ENCODE measurements around the gene MYO9B. TPM values are rescaled to one million over a fixed set of nuclear protein-coding genes. Genes with fewer than 3 reads are reported as not detected.

MYO9B gene
- total RNA-seq, 1 donor from 2014 or later: 77.3 TPM

DNA sequence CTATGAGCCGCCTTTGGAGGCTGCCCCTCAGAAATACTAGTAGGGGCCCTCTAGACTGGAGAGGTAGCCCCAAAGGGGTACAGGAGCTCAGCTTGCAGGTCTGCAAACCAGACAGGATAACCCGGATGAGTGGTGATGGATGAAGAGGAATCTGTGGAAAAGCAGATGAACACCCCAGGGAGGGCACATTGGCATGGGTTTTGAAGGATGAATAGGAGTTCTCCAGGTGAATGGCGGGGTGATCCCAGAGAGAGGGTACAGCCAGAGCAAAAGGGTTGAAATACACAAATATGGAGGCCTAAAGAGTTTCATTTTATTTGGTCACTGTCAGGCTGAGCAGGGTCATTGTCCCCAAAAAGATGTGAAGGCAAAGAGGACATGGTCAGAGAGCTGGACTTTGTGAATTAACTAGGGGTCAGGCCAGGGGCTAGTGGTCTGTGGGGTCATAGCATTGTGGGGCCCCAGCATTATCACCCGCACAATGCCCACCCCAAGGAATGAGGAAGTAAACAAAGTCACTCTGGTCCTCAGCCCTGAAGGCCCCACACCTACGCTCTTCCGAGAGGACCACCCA is 165.3 kb downstream of the MYO9B start:
- no peak for DNase-seq (ENCODE audit: low spot score)

DNA sequence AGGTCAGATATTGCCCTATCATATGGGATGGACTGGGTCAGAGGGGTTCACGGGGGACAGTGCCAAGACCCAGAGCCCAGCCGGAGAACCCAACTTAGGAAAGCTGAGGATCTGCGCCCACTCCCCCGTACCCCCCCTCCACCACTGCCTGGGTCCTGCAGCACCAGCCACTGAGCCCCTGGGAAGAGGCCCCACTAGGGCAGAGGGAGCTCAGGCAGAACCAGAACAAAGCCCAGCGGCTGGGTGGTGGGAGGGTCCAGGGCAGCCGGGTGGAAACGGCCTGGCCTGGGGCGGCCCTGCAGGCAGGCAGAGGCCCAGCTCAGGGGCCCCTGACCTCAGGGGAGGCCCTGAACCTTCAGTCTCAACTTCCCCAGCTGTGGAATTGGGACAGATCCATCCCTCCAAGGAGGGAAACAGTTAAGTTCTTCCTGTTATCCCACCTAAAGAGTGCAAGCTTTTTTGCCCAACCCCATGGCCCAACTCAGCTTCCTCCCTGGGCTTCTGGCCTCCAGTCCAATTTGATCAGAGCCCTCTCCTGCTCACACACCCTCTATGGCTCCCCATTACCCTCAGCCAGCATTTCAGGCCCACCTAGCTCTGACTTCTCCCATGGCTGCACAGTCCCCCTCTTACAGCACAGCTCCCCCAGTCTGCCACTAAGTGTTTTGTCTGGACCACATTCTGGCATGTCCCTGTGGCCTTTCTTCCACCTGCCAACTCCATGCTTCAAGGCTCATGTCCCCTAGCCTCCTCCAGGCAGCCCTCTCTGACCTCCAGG is 167.0 kb downstream of the MYO9B start:
- no peak for DNase-seq (ENCODE audit: low spot score)

- no peak for DNase-seq (ENCODE audit: low spot score)
Measured at GRCh38 chr19:17243211-17243829, 167.7 kb downstream of the MYO9B start.

DNA sequence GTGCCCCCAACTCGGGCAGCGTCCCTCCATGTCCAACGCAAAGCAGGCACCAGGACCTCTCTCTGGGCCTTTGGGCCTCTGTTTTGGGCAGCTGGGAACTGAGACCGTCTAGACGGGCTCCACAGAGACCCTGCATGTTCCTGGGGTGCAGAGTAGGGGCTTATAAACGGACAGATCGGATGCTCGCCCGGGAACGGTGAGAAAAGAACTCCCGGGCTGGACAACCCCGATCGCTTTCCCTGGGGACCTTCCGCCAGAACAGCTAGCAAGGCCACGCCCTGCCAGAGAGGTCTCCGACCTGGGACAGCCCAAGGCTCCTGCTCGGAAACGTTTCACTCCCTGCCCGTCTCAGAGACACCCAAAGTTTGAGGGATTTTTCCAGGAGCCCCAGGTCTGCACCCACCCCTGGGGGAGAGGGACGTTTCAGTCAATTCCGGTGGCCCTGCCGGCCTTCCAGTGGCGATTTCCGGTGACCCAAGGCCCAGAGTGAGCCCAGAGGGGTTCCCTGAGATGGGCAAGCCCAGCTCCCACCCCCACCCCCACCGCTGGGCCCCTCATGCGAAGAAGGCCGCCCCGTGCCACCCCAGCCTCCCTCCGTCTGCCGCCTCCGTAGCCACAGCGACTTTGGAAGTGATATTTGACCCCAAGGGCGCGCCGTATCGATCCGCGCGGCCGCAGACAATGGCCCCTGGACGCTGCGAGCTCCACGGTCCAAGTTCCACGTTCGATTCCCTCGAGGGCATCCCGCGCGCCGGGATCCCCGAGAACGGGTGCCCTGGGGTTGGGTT is 168.4 kb downstream of the MYO9B start:
- DNase-seq (ENCODE audit: low spot score): no peak

DNA sequence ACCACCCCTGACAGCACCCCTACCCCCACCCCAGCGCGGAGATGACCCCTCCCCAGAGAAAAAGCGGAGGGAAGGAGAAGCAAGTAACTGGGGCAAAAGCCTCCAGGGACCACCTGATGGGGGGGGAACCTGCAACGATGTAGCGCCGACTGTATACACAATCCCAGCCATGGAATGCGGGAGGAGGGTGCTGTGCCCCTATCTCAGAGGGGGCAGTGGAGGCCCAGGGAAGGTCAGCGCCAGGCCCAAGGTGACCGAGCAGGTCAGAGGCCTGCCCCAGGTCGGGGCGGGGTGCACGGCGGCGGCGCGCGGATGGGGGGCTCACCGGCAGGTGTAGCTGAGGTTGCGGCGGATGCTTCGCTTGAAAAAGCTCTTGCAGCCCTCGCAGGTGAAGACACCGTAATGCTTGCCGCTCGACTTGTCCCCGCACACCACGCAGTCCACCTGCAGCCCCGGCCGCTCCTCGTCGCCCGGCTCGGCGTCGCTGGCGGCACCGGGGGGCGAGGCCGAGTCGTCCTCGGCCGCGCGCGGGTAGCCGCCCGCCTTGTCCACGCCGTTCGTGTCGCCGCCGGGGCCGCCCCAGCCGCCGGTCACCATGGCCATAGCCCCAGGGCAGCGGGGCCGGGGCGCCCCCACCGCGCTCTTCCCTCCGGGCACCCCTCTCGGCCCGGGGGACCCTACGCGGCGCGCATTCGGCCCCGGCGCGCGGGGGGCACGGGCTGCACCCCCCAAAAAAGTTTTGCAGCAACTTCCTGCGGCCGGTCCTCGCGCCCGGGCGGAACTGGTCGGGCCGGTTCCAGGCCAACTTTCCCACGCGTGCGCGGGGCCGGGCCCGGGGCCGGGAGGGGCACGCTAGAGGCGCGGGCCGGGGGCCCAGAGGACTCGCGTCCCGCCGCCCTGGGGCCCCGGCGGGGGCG is 169.3 kb downstream of the MYO9B start:
- no peak for DNase-seq (ENCODE audit: low spot score)

- no peak for DNase-seq (ENCODE audit: low spot score)
Measured at GRCh38 chr19:17245535-17245984, 170.0 kb downstream of the MYO9B start, which contains the start of gene NR2F6. Gene NR2F6, minus strand, starts transcription at chr19:17245919. Its CDS starts 699 bp downstream, at chr19:17245220.

GRCh38 chr19:17246681-17247425 is 171.3 kb downstream of the MYO9B start:
- DNase-seq (ENCODE audit: low spot score): no peak

GRCh38 chr19:17248011-17248776 is 172.6 kb downstream of the MYO9B start:
- DNase-seq (ENCODE audit: low spot score): no peak

DNA sequence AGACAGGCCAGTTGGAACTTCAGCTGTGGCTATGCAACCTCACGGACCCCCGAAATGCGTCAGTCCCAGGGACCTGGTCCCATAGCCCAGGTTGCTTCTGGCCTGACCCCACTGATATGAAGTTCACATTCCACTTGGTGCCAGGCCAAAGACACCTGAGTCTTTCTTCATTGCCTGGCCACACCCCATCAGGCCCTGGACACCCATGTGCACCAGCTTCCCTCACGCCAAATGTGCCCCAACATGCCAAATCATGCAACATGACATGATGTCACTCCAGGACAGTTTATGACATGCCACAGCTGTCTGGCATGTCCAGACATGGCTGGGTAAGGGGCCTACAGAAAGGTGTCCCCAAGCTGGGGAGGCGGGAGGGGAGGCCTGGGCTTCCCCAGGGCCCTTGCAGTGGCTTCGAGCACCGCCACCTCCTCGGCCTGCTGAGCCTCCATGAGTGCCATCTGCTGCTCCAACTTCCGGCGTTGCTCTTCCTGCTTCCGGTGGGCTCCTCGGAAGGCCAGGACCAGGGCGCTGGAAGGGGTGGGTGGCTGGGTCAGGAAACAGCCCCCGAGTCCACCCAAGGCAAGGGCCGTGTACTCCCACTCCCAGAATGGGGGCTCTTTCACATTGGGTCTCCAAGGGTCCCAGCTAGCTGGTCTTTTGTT is 174.4 kb downstream of the MYO9B start:
- no peak for DNase-seq (ENCODE audit: low spot score)

GRCh38 chr19:17254636-17255035 is 179.1 kb downstream of the MYO9B start:
- no peak for DNase-seq (ENCODE audit: low spot score)

GRCh38 chr19:17255150-17255621 is 179.6 kb downstream of the MYO9B start:
- DNase-seq (ENCODE audit: low spot score): no peak

GRCh38 chr19:17256130-17256529 is 180.6 kb downstream of the MYO9B start:
- DNase-seq (ENCODE audit: low spot score): no peak

DNA sequence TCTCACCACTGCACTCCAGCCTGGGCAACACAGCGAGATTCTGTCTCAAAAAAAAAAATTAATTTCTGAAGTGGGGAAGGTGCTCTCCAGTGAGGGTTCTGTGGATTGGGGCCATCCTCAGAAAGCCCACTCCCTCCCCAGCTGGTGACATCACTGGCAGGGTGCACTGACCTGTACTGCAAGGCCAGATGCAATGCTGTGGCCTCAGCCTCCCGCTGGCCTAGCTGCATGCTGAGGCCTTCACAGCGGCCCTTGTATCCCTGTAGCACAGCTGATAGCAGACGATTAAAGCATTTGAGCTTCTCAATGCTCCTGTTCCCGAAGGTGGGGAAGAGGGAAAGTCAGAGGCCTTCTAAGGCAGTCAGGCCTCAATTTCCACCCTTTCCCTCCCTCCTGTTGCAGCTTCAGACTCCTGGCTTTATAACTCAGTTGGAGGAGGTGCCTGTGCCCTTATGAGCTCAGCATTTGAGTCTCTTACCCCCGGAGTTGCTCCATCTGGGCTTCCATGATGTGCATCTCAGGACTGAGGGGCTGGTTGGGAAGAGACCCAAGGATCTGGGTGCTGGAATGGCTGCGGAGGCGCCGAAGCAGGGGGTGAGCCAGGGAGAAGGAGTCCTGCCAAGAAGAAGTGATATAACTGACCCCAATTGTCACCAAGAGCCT is 183.7 kb downstream of the MYO9B start:
- no peak for DNase-seq (ENCODE audit: low spot score)

GRCh38 chr19:17259934-17260333 is 184.4 kb downstream of the MYO9B start:
- no peak for DNase-seq (ENCODE audit: low spot score)

DNA sequence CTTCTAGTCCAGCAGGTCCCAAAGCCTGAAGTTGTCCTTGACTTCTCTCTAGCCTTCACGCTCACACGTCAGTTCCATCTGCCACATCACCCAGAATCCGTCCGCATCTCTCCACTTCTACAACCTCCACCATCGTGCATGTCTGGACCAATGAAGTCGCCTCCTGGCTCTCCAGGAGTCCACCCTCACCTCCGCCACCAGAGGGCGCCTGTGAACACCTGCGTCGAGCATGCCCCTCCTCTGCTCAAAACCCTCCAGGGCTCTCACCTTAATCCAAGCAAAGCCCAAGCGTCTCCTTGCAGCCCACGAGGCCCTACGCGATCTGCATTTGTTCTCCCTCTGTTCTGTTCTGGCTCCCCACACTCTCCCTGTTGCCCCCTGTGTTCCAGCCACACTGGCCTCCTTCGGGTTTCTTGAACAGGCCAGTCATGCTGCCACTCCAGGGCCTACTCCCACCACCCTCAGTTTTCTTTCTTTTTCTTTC is 185.3 kb downstream of the MYO9B start:
- peak; percentile 84 for DNase-seq (ENCODE audit: low spot score)

- no peak for DNase-seq (ENCODE audit: low spot score)
Measured at GRCh38 chr19:17262557-17262956, 187.0 kb downstream of the MYO9B start.
